IMR-90 (cell line): Measurements from ENCODE around the gene RSRC1. TPM values are rescaled to one million over a fixed set of nuclear protein-coding genes. Genes with fewer than 3 reads are reported as not detected.

Source experiments
- ATAC-seq: fragments of 200-7000 bp; cut with Tn5 transposase; 2 replicates; pipeline ENCODE4 v1.9.1; 2020; ENCODE audit warnings: low read depth, mild to moderate bottlenecking, moderate library complexity
- BruUV-seq: library from RNA; stranded (reverse); fragments of 400-500 nt; replicated peaks from 2 replicates; lab custom pipeline; 2021; lab: Mats Ljungman, UMichigan
- CTCF ChIA-PET: fragments of 300-600 bp; formaldehyde crosslinking; extraction: SDS; loops from one replicate; lab custom pipeline; 2021; ENCODE audit warnings: antibody characterized with exemption; lab: Yijun Ruan, JAX
- POLR2A ChIA-PET: fragments of 300-600 bp; sonication (Branson Sonifier 250); formaldehyde crosslinking; loops from one replicate; lab custom pipeline; 2022; ENCODE audit warnings: antibody characterized with exemption; ENCODE audit not compliant: unreplicated experiment; lab: Charles Lee
- DNase-seq: peaks from one replicate; pipeline ENCODE4 v3.0.0; 2013
- H2AFZ ChIP-seq: replicated peaks from 2 replicates; pipeline ENCODE3; 2013; ENCODE audit warnings: low read length, mild to moderate bottlenecking; ENCODE audit not compliant: poor library complexity
- H2AK5ac ChIP-seq: 2 replicates; pipeline ENCODE4 v1.6.1; 2013; ENCODE audit warnings: low read depth, low read length, inconsistent platforms
- H2AK9ac ChIP-seq: replicated peaks from 2 replicates; pipeline ENCODE3; 2013; ENCODE audit warnings: mild to moderate bottlenecking, low read depth, low read length, moderate library complexity; ENCODE audit not compliant: poor library complexity
- H2BK120ac ChIP-seq: 2 replicates; pipeline ENCODE4 v1.6.1; 2013; ENCODE audit warnings: low read depth, low read length, inconsistent platforms
- H2BK15ac ChIP-seq: 3 replicates; pipeline ENCODE4 v1.6.1; 2013; ENCODE audit warnings: low read depth, low read length, inconsistent platforms
- H2BK20ac ChIP-seq: 2 replicates; pipeline ENCODE4 v1.6.1; 2013; ENCODE audit warnings: low read depth, mild to moderate bottlenecking, inconsistent platforms, low read length, moderate library complexity
- H2BK5ac ChIP-seq: 2 replicates; pipeline ENCODE4 v1.6.1; 2013; ENCODE audit warnings: mild to moderate bottlenecking, low read depth, low read length, inconsistent platforms; ENCODE audit not compliant: poor library complexity, severe bottlenecking
- H3K14ac ChIP-seq: replicated peaks from 2 replicates; pipeline ENCODE4 v1.6.1; 2013; ENCODE audit warnings: low read depth, low read length, inconsistent platforms
- H3K18ac ChIP-seq: 2 replicates; pipeline ENCODE4 v1.6.1; 2013; ENCODE audit warnings: low read depth, low read length, control low read depth
- H3K23ac ChIP-seq: 2 replicates; pipeline ENCODE4 v1.6.1; 2013; ENCODE audit warnings: low read depth, low read length, inconsistent platforms
- H3K27ac ChIP-seq: 2 replicates; pipeline ENCODE4 v1.5.1; 2013; ENCODE audit warnings: mild to moderate bottlenecking, control low read depth, low read length; ENCODE audit not compliant: insufficient read depth
- H3K27me3 ChIP-seq: 2 replicates; pipeline ENCODE4 v1.6.1; 2013; ENCODE audit warnings: low read length; ENCODE audit not compliant: control insufficient read depth, insufficient read depth
- H3K36me3 ChIP-seq: 2 replicates; pipeline ENCODE4 v1.6.1; 2013; ENCODE audit warnings: low read length, mixed read lengths; ENCODE audit not compliant: control insufficient read depth, insufficient read depth
- H3K4ac ChIP-seq: 2 replicates; pipeline ENCODE4 v1.6.1; 2013; ENCODE audit warnings: low read depth, low read length, inconsistent platforms
- H3K4me1 ChIP-seq: 2 replicates; pipeline ENCODE4 v1.6.1; 2013; ENCODE audit warnings: low read length, mixed read lengths; ENCODE audit not compliant: control insufficient read depth, insufficient read depth
- H3K4me2 ChIP-seq: 2 replicates; pipeline ENCODE4 v1.6.1; 2013; ENCODE audit warnings: low read depth, mild to moderate bottlenecking, control low read depth, low read length, moderate library complexity
- H3K4me3 ChIP-seq: 2 replicates; pipeline ENCODE4 v1.5.1; 2013; ENCODE audit warnings: low read depth, mild to moderate bottlenecking, control low read depth, low read length, moderate library complexity; ENCODE audit not compliant: insufficient read depth
- H3K56ac ChIP-seq: 2 replicates; pipeline ENCODE4 v1.6.1; 2013; ENCODE audit warnings: low read length, inconsistent platforms; ENCODE audit not compliant: insufficient read depth; ENCODE audit errors: extremely low read depth
- H3K79me1 ChIP-seq, 2 experiments: 2 replicates each; pipeline ENCODE4 v1.6.1; 2013; ENCODE audit warnings: low read length in 2 of 2, inconsistent platforms in 1 of 2, low read depth in 1 of 2
- H3K9ac ChIP-seq: 2 replicates; pipeline ENCODE4 v1.6.1; 2013; ENCODE audit warnings: low read depth, low read length, control low read depth
- H3K9me1 ChIP-seq: 2 replicates; pipeline ENCODE4 v1.6.1; 2013; ENCODE audit warnings: low read length, inconsistent platforms; ENCODE audit not compliant: insufficient read depth
- H3K9me3 ChIP-seq: 2 replicates; pipeline ENCODE4 v1.6.1; 2013; ENCODE audit warnings: low read length; ENCODE audit not compliant: control insufficient read depth, insufficient read depth
- H4K20me1 ChIP-seq: 2 replicates; pipeline ENCODE4 v1.6.1; 2013; ENCODE audit warnings: low read length, inconsistent platforms; ENCODE audit not compliant: insufficient read depth
- H4K5ac ChIP-seq: 2 replicates; pipeline ENCODE4 v1.6.1; 2013; ENCODE audit warnings: mild to moderate bottlenecking, low read depth, low read length, control low read depth
- H4K8ac ChIP-seq, 2 experiments: 2 replicates each; pipeline ENCODE4 v1.6.1; 2013; ENCODE audit warnings: low read depth in 2 of 2, low read length in 2 of 2, control low read depth in 1 of 2, inconsistent platforms in 1 of 2
- H4K91ac ChIP-seq: 2 replicates; pipeline ENCODE4 v1.6.1; 2013; ENCODE audit warnings: low read depth, low read length, inconsistent platforms; ENCODE audit not compliant: insufficient read depth
- MAZ ChIP-seq: IDR thresholded peaks from 2 replicates; pipeline ENCODE4 v1.6.1; 2012; ENCODE audit warnings: low read depth, mild to moderate bottlenecking, low read length, improper control_type of control experiment, moderate library complexity, borderline replicate concordance
- WGBS, 2 experiments: methylation state at CpG; one replicate each; pipeline versions ENCODE4 v1.1.5 to v1.1.7; 2013; ENCODE audit warnings: missing lambda C conversion rate in 2 of 2; ENCODE audit not compliant: insufficient read length in 1 of 2; ENCODE audit errors: extremely low coverage in 2 of 2; 5-methylcytosine and 5-hydroxymethylcytosine counted together
- dilution Hi-C: fragments of 300-500 bp; cut with HindIII; formaldehyde crosslinking; loops from one replicate; pipeline ENCODE4 v1.14.3; 2018; ENCODE audit warnings: low sequenced_read_pairs; ENCODE audit not compliant: unreplicated experiment
- in situ Hi-C: fragments of 300-500 bp; cut with MboI; formaldehyde crosslinking; loops from 3 replicates; pipeline ENCODE4 v1.14.3; 2019; ENCODE audit warnings: low sequenced_read_pairs, inconsistent platforms, mixed read lengths
- intact Hi-C: fragments of 100-400 bp; cut with micrococcal nuclease; formaldehyde crosslinking; loops from 2 replicates; pipeline ENCODE4 v1.10.0; 2022
- polyA plus RNA-seq, 3 experiments: library from polyadenylated mRNA; depleted of rRNA; stranded (reverse); fragments of >200 nt; gene quantifications; 2 replicates each; pipeline ENCODE4 v1.2.3, GENCODE V29; 2012; ENCODE audit warnings: low replicate concordance in 1 of 3
- total RNA-seq: library from RNA; depleted of rRNA; stranded (reverse); fragments of >200 nt; gene quantifications from 2 replicates; pipeline ENCODE4 v1.2.3, GENCODE V29; 2012

RSRC1 gene
- total and polyA plus RNA-seq, 2 of the 4 experiments (the other 2 are of a cell fraction) = 3.8 to 41.8 TPM

GRCh38 chr3:158384019-158384418 is 274.1 kb downstream of the RSRC1 start:
- intact Hi-C loops (no loop called here), in situ Hi-C loops (no loop called here), dilution Hi-C loops (no loop called here)
- Histone ChIP-seq H4K20me1 (no peaks in the 10 kb centered on the region), H3K18ac (no peak overlapping the region), H3K4me1 (no peaks in the 10 kb centered on the region), H4K5ac (no peak overlapping the region), H3K23ac (no peak overlapping the region), H3K14ac (no peak overlapping the region), H2AFZ (no peak overlapping the region), H2AK5ac (no peak overlapping the region), H3K4me3 (no peak overlapping the region), H2BK5ac (no peak overlapping the region), H3K36me3 (no peaks in the 10 kb centered on the region), H3K9me3 (no peaks in the 10 kb centered on the region), H3K4ac (no peak overlapping the region), H3K56ac (no peak overlapping the region), H2BK20ac (no peak overlapping the region), H3K27me3 (no peaks in the 10 kb centered on the region), H3K9ac (no peak overlapping the region), H2BK15ac (no peak overlapping the region), H3K4me2 (no peak overlapping the region), H3K9me1 (no peaks in the 10 kb centered on the region), H4K91ac (no peak overlapping the region), H2BK120ac (no peak overlapping the region), H2AK9ac (no peak overlapping the region), H4K8ac (no peak overlapping the region), H3K27ac (no peak overlapping the region), H3K79me1 (peaks cover 0 to 6% of the 10 kb centered on the region in 2 experiments; a peak in 1 of 4 replicates)
- ATAC-seq (no peak), DNase-seq (no peak)
- no peak for TF ChIP-seq MAZ
- ChIA-PET CTCF (no interaction called here), POLR2A (no interaction called here)
- WGBS, 2 experiments = no CpG with 5 or more reads among the region's 2 CpGs
- no TSS peak for BruUV-seq
